NB4 (cell line): ENCODE data around the gene APOC4.
"Not testable (repeated sequence)": the region's sequence is repeated elsewhere in the genome, so short reads cannot be mapped to it uniquely, and the experiment has no call there.

ENCODE experiments used
- DNase-seq: peaks from one replicate; pipeline ENCODE4 v3.0.0; 2010; ENCODE audit warnings: low read depth
- H3K4me3 ChIP-seq: one replicate; pipeline ENCODE4 v1.5.1; 2011; ENCODE audit warnings: mild to moderate bottlenecking, low read depth, low read length, moderate library complexity
- MYC ChIP-seq: IDR thresholded peaks from 2 replicates; pipeline ENCODE4 v1.6.1; 2011; ENCODE audit warnings: low read depth, low read length
- POLR2A ChIP-seq: IDR thresholded peaks from 2 replicates; pipeline ENCODE4 v1.6.1; 2011; ENCODE audit warnings: mild to moderate bottlenecking; ENCODE audit not compliant: insufficient read length; ENCODE audit errors: extremely low read depth
- TF ChIP-seq, protein P1 (sequence below): IDR thresholded peaks from 2 replicates; pipeline ENCODE4 v1.6.1; 2011; ENCODE audit warnings: low read depth, low read length
- TF ChIP-seq, protein P2 (sequence below): IDR thresholded peaks from one replicate; pipeline ENCODE4 v1.5.1; 2012; ENCODE audit warnings: low read depth, low read length

APOC4 gene

GRCh38 chr19:44907613-44908012 is 34.4 kb upstream of the APOC4 start:
- no peak for DNase-seq
- no peak overlapping the region for H3K4me3 ChIP-seq
- TF ChIP-seq, protein P1, sequence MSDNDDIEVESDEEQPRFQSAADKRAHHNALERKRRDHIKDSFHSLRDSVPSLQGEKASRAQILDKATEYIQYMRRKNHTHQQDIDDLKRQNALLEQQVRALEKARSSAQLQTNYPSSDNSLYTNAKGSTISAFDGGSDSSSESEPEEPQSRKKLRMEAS = no peak
- TF ChIP-seq MYC (no peak), POLR2A (no peak)
- TF ChIP-seq, protein P2, sequence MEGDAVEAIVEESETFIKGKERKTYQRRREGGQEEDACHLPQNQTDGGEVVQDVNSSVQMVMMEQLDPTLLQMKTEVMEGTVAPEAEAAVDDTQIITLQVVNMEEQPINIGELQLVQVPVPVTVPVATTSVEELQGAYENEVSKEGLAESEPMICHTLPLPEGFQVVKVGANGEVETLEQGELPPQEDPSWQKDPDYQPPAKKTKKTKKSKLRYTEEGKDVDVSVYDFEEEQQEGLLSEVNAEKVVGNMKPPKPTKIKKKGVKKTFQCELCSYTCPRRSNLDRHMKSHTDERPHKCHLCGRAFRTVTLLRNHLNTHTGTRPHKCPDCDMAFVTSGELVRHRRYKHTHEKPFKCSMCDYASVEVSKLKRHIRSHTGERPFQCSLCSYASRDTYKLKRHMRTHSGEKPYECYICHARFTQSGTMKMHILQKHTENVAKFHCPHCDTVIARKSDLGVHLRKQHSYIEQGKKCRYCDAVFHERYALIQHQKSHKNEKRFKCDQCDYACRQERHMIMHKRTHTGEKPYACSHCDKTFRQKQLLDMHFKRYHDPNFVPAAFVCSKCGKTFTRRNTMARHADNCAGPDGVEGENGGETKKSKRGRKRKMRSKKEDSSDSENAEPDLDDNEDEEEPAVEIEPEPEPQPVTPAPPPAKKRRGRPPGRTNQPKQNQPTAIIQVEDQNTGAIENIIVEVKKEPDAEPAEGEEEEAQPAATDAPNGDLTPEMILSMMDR = no peak

- TF ChIP-seq, protein P2 = no peak
- TF ChIP-seq MYC (no peak), POLR2A (no peak)
- TF ChIP-seq, protein P1 = no peak
- no peak for DNase-seq
These were observed 33.8 kb upstream of the APOC4 start for GRCh38 chr19:44908074-44908835.

GRCh38 chr19:44908836-44909261 is 33.2 kb upstream of the APOC4 start:
- H3K4me3 ChIP-seq = no peak overlapping the region
- DNase-seq = no peak
- TF ChIP-seq, protein P1 = no peak
- TF ChIP-seq, protein P2 = no peak
- TF ChIP-seq MYC = no peak
- no peak for TF ChIP-seq POLR2A

More at GRCh38 chr19:44908074-44908835, 33.8 kb upstream of the APOC4 start:
- no peak overlapping the region for H3K4me3 ChIP-seq

DNA sequence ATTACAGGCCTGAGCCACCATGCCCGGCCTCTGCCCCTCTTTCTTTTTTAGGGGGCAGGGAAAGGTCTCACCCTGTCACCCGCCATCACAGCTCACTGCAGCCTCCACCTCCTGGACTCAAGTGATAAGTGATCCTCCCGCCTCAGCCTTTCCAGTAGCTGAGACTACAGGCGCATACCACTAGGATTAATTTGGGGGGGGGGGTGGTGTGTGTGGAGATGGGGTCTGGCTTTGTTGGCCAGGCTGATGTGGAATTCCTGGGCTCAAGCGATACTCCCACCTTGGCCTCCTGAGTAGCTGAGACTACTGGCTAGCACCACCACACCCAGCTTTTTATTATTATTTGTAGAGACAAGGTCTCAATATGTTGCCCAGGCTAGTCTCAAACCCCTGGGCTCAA is 32.3 kb upstream of the APOC4 start:
- no peak for DNase-seq
- H3K4me3 ChIP-seq = no peak overlapping the region
- TF ChIP-seq MYC = no peak
- TF ChIP-seq, protein P1 = no peak
- TF ChIP-seq, protein P2 = no peak
- no peak for TF ChIP-seq POLR2A

GRCh38 chr19:44911896-44912295 is 30.1 kb upstream of the APOC4 start:
- DNase-seq, H3K4me3 ChIP-seq: not testable (repeated sequence)

GRCh38 chr19:44912854-44913253 is 29.2 kb upstream of the APOC4 start:
- DNase-seq = no peak
- TF ChIP-seq, protein P1 = peak; percentile 39
- TF ChIP-seq POLR2A = no peak
- TF ChIP-seq, protein P2 = no peak

GRCh38 chr19:44913512-44914432 is 28.3 kb upstream of the APOC4 start:
- DNase-seq = not testable (repeated sequence)

More at GRCh38 chr19:44912854-44913253, 29.2 kb upstream of the APOC4 start:
- H3K4me3 ChIP-seq = no peak overlapping the region

DNA sequence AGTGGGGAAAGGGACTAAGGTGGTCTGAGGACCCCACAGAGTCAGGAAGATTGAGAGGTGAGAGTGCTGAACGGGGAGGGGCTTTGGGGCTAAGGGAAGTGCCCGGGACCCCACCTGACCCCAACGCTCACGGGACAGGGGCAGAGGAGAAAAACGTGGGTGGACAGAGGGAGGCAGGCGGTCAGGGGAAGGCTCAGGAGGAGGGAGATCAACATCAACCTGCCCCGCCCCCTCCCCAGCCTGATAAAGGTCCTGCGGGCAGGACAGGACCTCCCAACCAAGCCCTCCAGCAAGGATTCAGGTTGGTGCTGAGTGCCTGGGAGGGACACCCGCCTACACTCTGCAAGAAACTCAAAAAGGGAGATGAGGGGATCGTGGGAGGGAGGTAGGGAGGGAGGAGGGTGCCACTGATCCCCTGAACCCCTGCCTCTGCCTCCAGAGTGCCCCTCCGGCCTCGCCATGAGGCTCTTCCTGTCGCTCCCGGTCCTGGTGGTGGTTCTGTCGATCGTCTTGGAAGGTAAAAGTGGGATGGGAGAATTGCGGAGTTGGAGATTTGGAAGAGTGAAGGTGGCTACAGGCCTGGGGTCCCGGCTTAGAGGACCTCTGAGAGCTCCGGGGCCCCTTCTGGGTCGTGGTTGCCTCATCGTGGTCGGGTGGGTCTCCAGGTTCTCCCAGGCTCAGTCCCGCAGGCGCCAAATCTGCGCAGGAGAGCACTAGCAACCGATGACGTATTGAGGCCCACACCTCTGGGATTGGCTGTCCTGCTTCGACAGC is 27.4 kb upstream of the APOC4 start, which contains the start of gene APOC1:
APOC1 (plus strand) TSS at position 176 of the 774 bp plus-strand sequence; CDS start at position 460, 284 bp downstream.
- DNase-seq = peak; percentile 63
- H3K4me3 ChIP-seq = not testable (repeated sequence)

More at GRCh38 chr19:44913512-44914432, 28.3 kb upstream of the APOC4 start:
- H3K4me3 ChIP-seq = not testable (repeated sequence)
